GM12878 (cell line): ENCODE results near the gene TMEM167B. TPM values are rescaled to one million over a fixed set of nuclear protein-coding genes. Genes with fewer than 3 reads are reported as not detected.

Source experiments
- ATAC-seq: fragments of 200-7000 bp; cut with Tn5 transposase; 3 replicates; pipeline ENCODE4 v1.9.1; 2020; ENCODE audit warnings: mild to moderate bottlenecking, moderate library complexity
- BruUV-seq: library from RNA; stranded (reverse); fragments of 400-500 nt; replicated peaks from 2 replicates; lab custom pipeline; 2021; lab: Mats Ljungman, UMichigan
- CTCF ChIA-PET: fragments of 300-600 bp; sonication (Branson Sonifier 250); formaldehyde crosslinking; extraction: SDS; loops from one replicate; lab custom pipeline; 2021; ENCODE audit warnings: inconsistent platforms; lab: Yijun Ruan, JAX
- POLR2A ChIA-PET: fragments of 350-600 bp; formaldehyde crosslinking; extraction: SDS; loops from one replicate; lab custom pipeline; 2021; ENCODE audit warnings: inconsistent platforms; lab: Charles Lee
- RAD21 ChIA-PET: fragments of 300-600 bp; sonication (Branson Sonifier 250); formaldehyde crosslinking; loops from one replicate; lab custom pipeline; 2023; ENCODE audit warnings: antibody characterized with exemption; ENCODE audit not compliant: unreplicated experiment; lab: Charles Lee
- SMC1A ChIA-PET: fragments of 300-600 bp; sonication (Branson Sonifier 250); formaldehyde crosslinking; loops from one replicate; lab custom pipeline; 2023; ENCODE audit not compliant: unreplicated experiment, uncharacterized antibody; lab: Charles Lee
- DNase-seq: peaks from one replicate; pipeline ENCODE4 v3.0.0-alpha.2; 2011; ENCODE audit warnings: low read depth, low spot score
- FAIRE-seq: peaks from 3 replicates; lab custom pipeline; 2011; peaks lifted over from hg19 to GRCh38; lab: Jason Lieb, UNC
- H2AFZ ChIP-seq: 2 replicates; pipeline ENCODE4 v1.6.0; 2011; ENCODE audit warnings: low read depth, low read length, control low read depth; ENCODE audit not compliant: control insufficient read depth
- H3K27ac ChIP-seq: 2 replicates; pipeline ENCODE4 v1.5.1; 2011; ENCODE audit warnings: control low read depth; ENCODE audit not compliant: control insufficient read depth, insufficient read depth
- H3K27me3 ChIP-seq, 2 experiments: replicated peaks in 1 of 2; 2 replicates each; pipeline versions ENCODE4 v1.6.0 to v1.6.1; 2011; ENCODE audit warnings: low read length in 1 of 2; ENCODE audit not compliant: control insufficient read depth in 2 of 2, insufficient read depth in 2 of 2
- H3K36me3 ChIP-seq, 2 experiments: 2 replicates each; pipeline ENCODE4 v1.5.1; 2011; ENCODE audit warnings: low read length in 1 of 2; ENCODE audit not compliant: control insufficient read depth in 2 of 2, insufficient read depth in 2 of 2
- H3K4me1 ChIP-seq: 2 replicates; pipeline ENCODE4 v1.6.1; 2011; ENCODE audit warnings: mild to moderate bottlenecking, low read length, moderate library complexity, mixed read lengths; ENCODE audit not compliant: control insufficient read depth, insufficient read depth
- H3K4me2 ChIP-seq: 2 replicates; pipeline ENCODE4 v1.6.0; 2011; ENCODE audit warnings: control low read depth; ENCODE audit not compliant: control insufficient read depth, insufficient read depth
- H3K4me3 ChIP-seq: fragments of 200-600 bp; sonication (generic); 2 replicates; pipeline ENCODE4 v1.5.1; 2016
- H3K79me2 ChIP-seq: 2 replicates; pipeline ENCODE4 v1.6.0; 2011; ENCODE audit warnings: low read length; ENCODE audit not compliant: control insufficient read depth, insufficient read depth
- H3K9ac ChIP-seq: 2 replicates; pipeline ENCODE4 v1.8.0; 2011; ENCODE audit warnings: low read length, control low read depth, mixed read lengths; ENCODE audit not compliant: control insufficient read depth, insufficient read depth
- H3K9me3 ChIP-seq: replicated peaks from 3 replicates; pipeline ENCODE4 v1.5.1; 2011; ENCODE audit warnings: mild to moderate bottlenecking, low read length; ENCODE audit not compliant: control insufficient read depth, insufficient read depth
- H4K20me1 ChIP-seq: 2 replicates; pipeline ENCODE4 v1.6.0; 2011; ENCODE audit not compliant: control insufficient read depth, insufficient read depth
- BACH1 ChIP-seq: fragments of 450-650 bp; IDR thresholded peaks from 2 replicates; pipeline ENCODE4 v1.6.1; 2017; ENCODE audit warnings: mild to moderate bottlenecking, borderline replicate concordance
- CREM ChIP-seq: IDR thresholded peaks from 2 replicates; pipeline ENCODE4 v1.6.1; 2014; ENCODE audit warnings: antibody characterized with exemption, low read depth
- EED ChIP-seq: sonication (generic); IDR thresholded peaks from 2 replicates; pipeline ENCODE4 v1.6.1; 2016; ENCODE audit warnings: antibody characterized with exemption, low read depth
- IKZF2 ChIP-seq, 2 experiments: fragments of 450-650 bp; IDR thresholded peaks; 2 replicates each; pipeline ENCODE4 v1.6.1; 2017; ENCODE audit warnings: mild to moderate bottlenecking in 2 of 2, moderate library complexity in 2 of 2
- NR2C2 ChIP-seq: IDR thresholded peaks from 2 replicates; pipeline ENCODE4 v1.6.1; 2011; ENCODE audit warnings: borderline replicate concordance, low read depth; ENCODE audit not compliant: control insufficient read depth, insufficient read length
- PAX5 ChIP-seq: IDR thresholded peaks from 2 replicates; pipeline ENCODE4 v1.6.1; 2011; ENCODE audit warnings: low read depth, low read length, borderline replicate concordance
- RFX5 ChIP-seq: IDR thresholded peaks from 2 replicates; pipeline ENCODE4 v1.6.1; 2011; ENCODE audit warnings: low read depth, low read length, improper control_type of control experiment
- SMAD1 ChIP-seq: fragments of 450-650 bp; IDR thresholded peaks from 2 replicates; pipeline ENCODE4 v1.6.1; 2018; ENCODE audit warnings: mild to moderate bottlenecking, low read depth; ENCODE audit not compliant: partially characterized antibody
- SMC3 ChIP-seq: IDR thresholded peaks from 2 replicates; pipeline ENCODE4 v1.6.1; 2011; ENCODE audit warnings: low read length, improper control_type of control experiment, borderline replicate concordance
- YY1 ChIP-seq: IDR thresholded peaks from 2 replicates; pipeline ENCODE4 v1.6.1; 2011; ENCODE audit warnings: low read depth, mild to moderate bottlenecking, low read length
- ZNF622 ChIP-seq: fragments of 450-650 bp; IDR thresholded peaks from 2 replicates; pipeline ENCODE4 v1.6.1; 2017; ENCODE audit warnings: mild to moderate bottlenecking, inconsistent platforms
- WGBS: methylation state at CpG from one replicate; pipeline ENCODE4 v1.1.6; 2016; ENCODE audit warnings: low lambda C conversion rate; ENCODE audit not compliant: insufficient replicate concordance, insufficient coverage; ENCODE audit errors: missing lambda C conversion rate; 5-methylcytosine and 5-hydroxymethylcytosine counted together
- in situ Hi-C: fragments of 300-500 bp; cut with MboI; formaldehyde crosslinking; loops from 9 replicates; pipeline ENCODE4 v1.14.3; 2018; ENCODE audit warnings: mixed read lengths
- intact Hi-C: fragments of 100-400 bp; cut with micrococcal nuclease; formaldehyde crosslinking; loops from one replicate; pipeline ENCODE4 v1.14.2; 2022; ENCODE audit not compliant: unreplicated experiment
- polyA plus RNA-seq, 11 experiments: library from polyadenylated mRNA; depleted of rRNA in 4 of 11; unstranded in 6 of 11; stranded (reverse) in 5 of 11; fragments of >200 nt; fragmentation: Nextera tagmentation in 4 of 11; fragmentation: Illumina TruSeq in 1 of 11; extraction: Ambion mirVana in 4 of 11; extraction: Trizol in 1 of 11; gene quantifications; 1 replicate in 1 of 11; 2 replicates in 10 of 11; pipeline versions ENCODE4 v1.2.1 to v1.2.3, GENCODE V29; 2011 to 2016; ENCODE audit warnings: inconsistent platforms in 2 of 11, missing spikeins in 2 of 11, low read depth in 1 of 11
- total RNA-seq, 4 experiments: library from RNA; depleted of rRNA in 3 of 4; stranded (reverse); fragments of >200 nt in 3 of 4; fragmentation: Illumina TruSeq in 1 of 4; extraction: Trizol in 1 of 4; gene quantifications; 2 replicates each; pipeline versions ENCODE4 v1.2.1 to v1.2.3, GENCODE V29; 2013 to 2021
- TF ChIP-seq, protein P1 (sequence below): IDR thresholded peaks from 2 replicates; pipeline ENCODE4 v1.6.1; 2012; ENCODE audit warnings: low read depth, low read length, improper control_type of control experiment
- TF ChIP-seq, protein P2 (sequence below): fragments of 450-650 bp; IDR thresholded peaks from 2 replicates; pipeline ENCODE4 v1.6.1; 2017; ENCODE audit warnings: borderline replicate concordance
- TF ChIP-seq, protein P3 (sequence below): IDR thresholded peaks from 2 replicates; pipeline ENCODE4 v1.6.1; 2012; ENCODE audit warnings: mild to moderate bottlenecking, low read depth, low read length

The TMEM167B gene
- total and polyA plus RNA-seq, 10 of the 15 experiments (the other 5 are each of a cell fraction or from before 2014, with no cell fraction given): 15.6 to 26.1 (median 21.1) TPM

DNA sequence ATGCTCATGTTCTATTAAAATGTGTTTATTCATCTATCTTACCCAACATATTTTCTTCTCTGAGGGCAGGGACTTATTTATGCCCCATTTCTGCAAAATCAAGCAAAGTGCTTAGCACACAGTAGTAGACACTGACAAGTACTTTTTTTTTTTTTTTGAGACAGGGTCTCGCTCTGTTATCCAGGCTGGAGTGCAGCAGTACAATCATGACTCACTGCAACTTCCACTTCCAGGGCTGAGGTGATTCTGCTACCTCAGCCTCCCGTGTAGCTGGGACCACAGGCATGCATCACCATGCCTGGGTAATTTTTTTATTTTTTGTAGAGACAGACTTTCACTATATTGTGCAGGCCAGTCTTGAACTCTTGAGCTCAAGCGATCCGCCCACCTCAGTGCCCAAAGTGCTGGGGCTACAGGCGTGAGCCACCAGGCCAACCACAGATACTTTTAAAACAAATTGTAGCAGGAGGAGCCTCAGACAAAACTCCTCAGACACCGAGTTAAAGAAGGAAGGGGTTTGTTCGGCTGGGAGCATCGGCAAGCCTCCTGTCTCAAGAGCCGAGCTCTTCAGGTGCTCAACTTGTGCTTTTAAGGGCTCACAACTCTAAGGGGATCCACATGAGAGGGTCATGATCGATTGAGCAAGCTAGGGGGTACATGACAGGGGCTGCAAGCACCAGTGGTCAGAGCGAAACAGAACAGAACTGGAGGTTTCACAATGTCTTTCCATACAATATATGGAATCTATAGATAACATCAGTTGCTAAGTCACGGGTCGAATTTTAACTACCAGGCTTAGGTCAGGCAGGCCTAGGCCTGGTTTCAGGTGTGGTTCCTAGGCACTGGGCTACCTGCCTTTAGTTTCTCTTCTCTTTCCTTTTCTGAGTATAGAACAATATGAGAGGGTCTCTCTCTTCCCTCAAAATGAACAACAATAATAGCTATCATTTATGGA is 5.7 kb upstream of the TMEM167B start (continued):
- TF ChIP-seq, protein P1, sequence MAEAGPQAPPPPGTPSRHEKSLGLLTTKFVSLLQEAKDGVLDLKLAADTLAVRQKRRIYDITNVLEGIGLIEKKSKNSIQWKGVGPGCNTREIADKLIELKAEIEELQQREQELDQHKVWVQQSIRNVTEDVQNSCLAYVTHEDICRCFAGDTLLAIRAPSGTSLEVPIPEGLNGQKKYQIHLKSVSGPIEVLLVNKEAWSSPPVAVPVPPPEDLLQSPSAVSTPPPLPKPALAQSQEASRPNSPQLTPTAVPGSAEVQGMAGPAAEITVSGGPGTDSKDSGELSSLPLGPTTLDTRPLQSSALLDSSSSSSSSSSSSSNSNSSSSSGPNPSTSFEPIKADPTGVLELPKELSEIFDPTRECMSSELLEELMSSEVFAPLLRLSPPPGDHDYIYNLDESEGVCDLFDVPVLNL: no peak
- TF ChIP-seq RFX5 (no peak), CREM (no peak)

DNA sequence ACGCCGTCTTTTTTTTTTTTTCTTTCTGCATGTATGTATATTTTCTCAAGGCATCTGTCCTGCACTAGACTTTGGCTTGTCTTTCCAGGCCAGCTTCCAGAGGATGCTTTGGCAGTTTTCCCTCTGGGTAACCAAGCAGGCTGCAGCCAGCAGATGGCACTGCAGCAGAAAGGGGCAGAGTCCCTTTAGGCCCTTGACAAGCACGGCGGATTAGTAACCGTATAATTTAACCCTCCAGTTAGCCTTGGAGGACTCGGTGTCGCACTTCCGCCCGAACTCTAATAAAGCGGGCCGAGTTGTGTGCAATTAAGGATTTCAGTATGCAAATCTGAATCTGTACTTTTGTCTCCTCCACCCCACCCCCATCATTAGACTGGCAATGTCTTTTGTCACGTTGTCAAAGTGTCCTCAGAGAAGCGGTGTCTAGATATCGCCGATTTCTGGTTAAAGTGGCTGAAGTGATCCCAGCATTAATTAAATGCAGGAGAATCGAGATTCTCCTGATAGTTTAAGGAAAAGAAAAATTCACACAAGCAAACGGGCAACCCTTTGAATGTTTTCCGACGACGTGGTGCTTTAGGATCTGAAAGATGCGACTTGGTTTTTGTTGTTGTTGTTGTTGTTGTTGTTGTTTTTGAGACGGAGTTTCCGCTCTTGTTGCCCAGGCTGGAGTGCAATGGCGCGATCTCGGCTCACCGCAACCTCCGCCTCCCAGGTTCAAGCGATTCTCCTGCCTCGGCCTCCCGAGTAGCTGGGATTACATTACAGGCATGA is 1.1 kb upstream of the TMEM167B start:
- Histone ChIP-seq H3K4me3 (peak overlapping the region; percentile 95), H3K27me3 (no peaks in the 10 kb centered on the region), H3K79me2 (peaks cover 30% of the 10 kb centered on the region), H4K20me1 (no peaks in the 10 kb centered on the region), H3K27ac (no peak overlapping the region), H3K9ac (no peak overlapping the region), H3K4me2 (peak overlapping the region; percentile 86), H3K9me3 (no peaks in the 10 kb centered on the region), H3K4me1 (peaks cover 9% of the 10 kb centered on the region), H3K36me3 (peaks cover 0 to 6% of the 10 kb centered on the region in 2 experiments; a peak in 3 of 4 replicates), H2AFZ (no peak overlapping the region)
- no peak for FAIRE-seq
- WGBS: 34% methylated on average over 31 of the region's 31 CpGs
- no peak for DNase-seq
- in situ Hi-C loops: no loop called here
- BruUV-seq: no TSS peak
- ChIA-PET RAD21 (interaction anchor here (1.4 to 2.7 kb wide), 3 partner anchors 7 to 13 kb away, joined by 3 to 19 read pairs (median 5); partner anchors contain the start of gene TAF13), POLR2A (interaction anchor here (0.7 to 3.3 kb wide), 4 partner anchors 11 to 125 kb away, joined by 3 to 24 read pairs (median 16); partner anchors contain the start of genes SARS1 and TAF13), SMC1A (interaction anchor here (1.0 to 4.4 kb wide), 3 partner anchors 11 to 23 kb away, joined by 4 to 25 read pairs (median 22); partner anchors contain the start of gene TAF13), CTCF (interaction anchor here (0.9 to 6.5 kb wide), 7 partner anchors 10 to 366 kb away, joined by 3 to 35 read pairs (median 5); partner anchors contain the start of gene TAF13)
- intact Hi-C loops: loop anchor here (1.0 kb wide), 1 partner anchor 23 kb away; a partner anchor contains a TSS
- peak; percentile 34 for ATAC-seq
- peak; percentile 40; the same call in 1 of the 2 replicates for TF ChIP-seq SMC3
- TF ChIP-seq IKZF2 (IDR thresholded peaks at IDR 0.05): no peak
- TF ChIP-seq NR2C2: no peak
- TF ChIP-seq, protein P2, sequence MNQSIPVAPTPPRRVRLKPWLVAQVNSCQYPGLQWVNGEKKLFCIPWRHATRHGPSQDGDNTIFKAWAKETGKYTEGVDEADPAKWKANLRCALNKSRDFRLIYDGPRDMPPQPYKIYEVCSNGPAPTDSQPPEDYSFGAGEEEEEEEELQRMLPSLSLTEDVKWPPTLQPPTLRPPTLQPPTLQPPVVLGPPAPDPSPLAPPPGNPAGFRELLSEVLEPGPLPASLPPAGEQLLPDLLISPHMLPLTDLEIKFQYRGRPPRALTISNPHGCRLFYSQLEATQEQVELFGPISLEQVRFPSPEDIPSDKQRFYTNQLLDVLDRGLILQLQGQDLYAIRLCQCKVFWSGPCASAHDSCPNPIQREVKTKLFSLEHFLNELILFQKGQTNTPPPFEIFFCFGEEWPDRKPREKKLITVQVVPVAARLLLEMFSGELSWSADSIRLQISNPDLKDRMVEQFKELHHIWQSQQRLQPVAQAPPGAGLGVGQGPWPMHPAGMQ: no peak
- TF ChIP-seq PAX5: no peak
- no peak for TF ChIP-seq SMAD1
- TF ChIP-seq YY1: 0 out of 2 replicates have a peak, but pooled peaks have one; percentile 19
- TF ChIP-seq EED: no peak
- TF ChIP-seq BACH1: no peak
- TF ChIP-seq ZNF622: no peak
- TF ChIP-seq, protein P3, sequence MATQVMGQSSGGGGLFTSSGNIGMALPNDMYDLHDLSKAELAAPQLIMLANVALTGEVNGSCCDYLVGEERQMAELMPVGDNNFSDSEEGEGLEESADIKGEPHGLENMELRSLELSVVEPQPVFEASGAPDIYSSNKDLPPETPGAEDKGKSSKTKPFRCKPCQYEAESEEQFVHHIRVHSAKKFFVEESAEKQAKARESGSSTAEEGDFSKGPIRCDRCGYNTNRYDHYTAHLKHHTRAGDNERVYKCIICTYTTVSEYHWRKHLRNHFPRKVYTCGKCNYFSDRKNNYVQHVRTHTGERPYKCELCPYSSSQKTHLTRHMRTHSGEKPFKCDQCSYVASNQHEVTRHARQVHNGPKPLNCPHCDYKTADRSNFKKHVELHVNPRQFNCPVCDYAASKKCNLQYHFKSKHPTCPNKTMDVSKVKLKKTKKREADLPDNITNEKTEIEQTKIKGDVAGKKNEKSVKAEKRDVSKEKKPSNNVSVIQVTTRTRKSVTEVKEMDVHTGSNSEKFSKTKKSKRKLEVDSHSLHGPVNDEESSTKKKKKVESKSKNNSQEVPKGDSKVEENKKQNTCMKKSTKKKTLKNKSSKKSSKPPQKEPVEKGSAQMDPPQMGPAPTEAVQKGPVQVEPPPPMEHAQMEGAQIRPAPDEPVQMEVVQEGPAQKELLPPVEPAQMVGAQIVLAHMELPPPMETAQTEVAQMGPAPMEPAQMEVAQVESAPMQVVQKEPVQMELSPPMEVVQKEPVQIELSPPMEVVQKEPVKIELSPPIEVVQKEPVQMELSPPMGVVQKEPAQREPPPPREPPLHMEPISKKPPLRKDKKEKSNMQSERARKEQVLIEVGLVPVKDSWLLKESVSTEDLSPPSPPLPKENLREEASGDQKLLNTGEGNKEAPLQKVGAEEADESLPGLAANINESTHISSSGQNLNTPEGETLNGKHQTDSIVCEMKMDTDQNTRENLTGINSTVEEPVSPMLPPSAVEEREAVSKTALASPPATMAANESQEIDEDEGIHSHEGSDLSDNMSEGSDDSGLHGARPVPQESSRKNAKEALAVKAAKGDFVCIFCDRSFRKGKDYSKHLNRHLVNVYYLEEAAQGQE: no peak
